Measurements from ENCODE around the gene BRMS1L. TPM values are rescaled to one million over a fixed set of nuclear protein-coding genes. Genes with fewer than 3 reads are reported as not detected.

Gene BRMS1L
- polyA plus RNA-seq, 1 donor from 2014 or later, result 30.8 TPM

DNA sequence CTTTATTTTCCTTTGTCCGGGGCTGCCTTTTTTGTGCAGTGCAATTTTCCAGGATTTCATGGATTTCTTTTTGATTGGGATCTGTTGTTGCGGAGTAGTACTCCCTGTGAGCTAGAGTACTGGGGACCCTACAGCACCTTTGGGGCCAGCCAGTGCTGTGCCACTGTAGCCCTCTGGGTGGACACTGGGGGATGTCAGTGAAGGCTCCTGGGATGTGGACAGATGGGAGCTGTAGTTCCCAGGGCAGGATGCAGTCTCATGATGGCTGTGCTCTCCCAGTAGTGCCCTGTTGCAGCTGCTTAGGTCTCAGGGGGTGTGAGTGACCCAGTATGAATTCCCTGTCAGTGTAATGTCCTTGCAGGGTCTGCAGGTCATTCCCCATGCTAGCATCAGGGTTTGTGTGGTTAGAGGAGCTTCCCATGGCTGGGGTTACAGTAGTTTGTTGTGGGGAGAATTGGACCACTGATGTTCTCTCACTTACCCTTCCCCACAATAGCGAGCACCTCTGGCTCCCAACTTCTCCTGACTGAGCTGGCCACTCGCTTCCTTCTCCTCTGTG, 72.2 kb downstream of the BRMS1L start:
- H3K4me3 ChIP-seq (ENCODE audit: low read length), result no peak overlapping the region
- no peaks in the 10 kb centered on the region for H3K36me3 ChIP-seq (ENCODE audit: insufficient read depth, low read length)
- TF ChIP-seq MXI1 (conservative IDR thresholded peaks at IDR 0.05; ENCODE audit: poor library complexity, severe bottlenecking) (no peak), SMC3 (conservative IDR thresholded peaks at IDR 0.05; ENCODE audit: poor library complexity) (no peak), EP300 (conservative IDR thresholded peaks at IDR 0.05; ENCODE audit: poor library complexity, severe bottlenecking) (no peak)
- TF ChIP-seq, protein P1, sequence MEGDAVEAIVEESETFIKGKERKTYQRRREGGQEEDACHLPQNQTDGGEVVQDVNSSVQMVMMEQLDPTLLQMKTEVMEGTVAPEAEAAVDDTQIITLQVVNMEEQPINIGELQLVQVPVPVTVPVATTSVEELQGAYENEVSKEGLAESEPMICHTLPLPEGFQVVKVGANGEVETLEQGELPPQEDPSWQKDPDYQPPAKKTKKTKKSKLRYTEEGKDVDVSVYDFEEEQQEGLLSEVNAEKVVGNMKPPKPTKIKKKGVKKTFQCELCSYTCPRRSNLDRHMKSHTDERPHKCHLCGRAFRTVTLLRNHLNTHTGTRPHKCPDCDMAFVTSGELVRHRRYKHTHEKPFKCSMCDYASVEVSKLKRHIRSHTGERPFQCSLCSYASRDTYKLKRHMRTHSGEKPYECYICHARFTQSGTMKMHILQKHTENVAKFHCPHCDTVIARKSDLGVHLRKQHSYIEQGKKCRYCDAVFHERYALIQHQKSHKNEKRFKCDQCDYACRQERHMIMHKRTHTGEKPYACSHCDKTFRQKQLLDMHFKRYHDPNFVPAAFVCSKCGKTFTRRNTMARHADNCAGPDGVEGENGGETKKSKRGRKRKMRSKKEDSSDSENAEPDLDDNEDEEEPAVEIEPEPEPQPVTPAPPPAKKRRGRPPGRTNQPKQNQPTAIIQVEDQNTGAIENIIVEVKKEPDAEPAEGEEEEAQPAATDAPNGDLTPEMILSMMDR (IDR thresholded peaks at IDR 0.05; ENCODE audit: poor library complexity, severe bottlenecking), result no peak
- no peaks in the 10 kb centered on the region for H3K27me3 ChIP-seq (ENCODE audit: insufficient read depth, low read depth, low read length)
- no peaks in the 10 kb centered on the region for H3F3A ChIP-seq (ENCODE audit: insufficient read depth, low read length, poor library complexity, severe bottlenecking)
- H3K9me2 ChIP-seq (ENCODE audit: insufficient read depth, low read length), result no peaks in the 10 kb centered on the region
- H3K79me2 ChIP-seq (replicated peaks; ENCODE audit: insufficient read depth, low read length), result no peaks in the 10 kb centered on the region
- H3K9ac ChIP-seq (ENCODE audit: low read length), result no peak overlapping the region
- no peak overlapping the region for H2AFZ ChIP-seq (ENCODE audit: low read depth, low read length)
- H4K20me1 ChIP-seq (ENCODE audit: insufficient read depth), result no peaks in the 10 kb centered on the region
- no peak overlapping the region for H3K27ac ChIP-seq (ENCODE audit: low read length)
- H3K9me3 ChIP-seq (ENCODE audit: low read length), result no peaks in the 10 kb centered on the region
- no peak overlapping the region for H3K4me2 ChIP-seq (ENCODE audit: low read length)

DNA sequence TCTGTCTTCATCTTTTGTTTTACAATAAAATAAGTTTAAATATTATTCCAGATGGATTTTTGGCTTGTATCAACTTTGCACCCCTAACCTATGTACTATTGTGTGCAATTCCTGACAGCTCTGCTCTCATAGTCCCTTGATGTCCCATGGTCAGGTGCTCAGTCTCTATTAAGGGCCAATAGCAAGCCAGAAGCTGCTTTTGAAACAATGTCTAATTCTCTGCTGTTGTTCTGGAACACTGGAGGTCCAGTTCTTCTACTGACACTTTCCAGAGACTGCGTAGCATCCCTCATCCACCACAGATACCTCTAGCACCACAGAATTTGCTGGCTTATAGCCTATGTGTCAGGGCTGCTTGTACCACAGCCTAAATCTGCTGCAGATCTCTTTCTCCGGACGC, 74.6 kb downstream of the BRMS1L start:
- Histone ChIP-seq H2AFZ (ENCODE audit: low read depth, low read length) (no peak overlapping the region), H3K27ac (ENCODE audit: low read length) (no peak overlapping the region), H4K20me1 (ENCODE audit: insufficient read depth) (no peaks in the 10 kb centered on the region), H3K79me2 (replicated peaks; ENCODE audit: insufficient read depth, low read length) (no peaks in the 10 kb centered on the region), H3K9me2 (ENCODE audit: insufficient read depth, low read length) (no peaks in the 10 kb centered on the region), H3K27me3 (ENCODE audit: insufficient read depth, low read depth, low read length) (no peaks in the 10 kb centered on the region), H3K9me3 (ENCODE audit: low read length) (no peaks in the 10 kb centered on the region), H3K36me3 (ENCODE audit: insufficient read depth, low read length) (no peaks in the 10 kb centered on the region), H3K4me2 (ENCODE audit: low read length) (no peak overlapping the region), H3K9ac (ENCODE audit: low read length) (no peak overlapping the region), H3F3A (ENCODE audit: insufficient read depth, low read length, poor library complexity, severe bottlenecking) (no peaks in the 10 kb centered on the region), H3K4me3 (ENCODE audit: low read length) (no peak overlapping the region)
- no peak for TF ChIP-seq EP300 (conservative IDR thresholded peaks at IDR 0.05; ENCODE audit: poor library complexity, severe bottlenecking)
- TF ChIP-seq TAF1 (IDR thresholded peaks at IDR 0.05; ENCODE audit: low read depth), result no peak
- TF ChIP-seq MXI1 (conservative IDR thresholded peaks at IDR 0.05; ENCODE audit: poor library complexity, severe bottlenecking), result no peak
- TF ChIP-seq SMC3 (conservative IDR thresholded peaks at IDR 0.05; ENCODE audit: poor library complexity), result no peak
- TF ChIP-seq, protein P1 (IDR thresholded peaks at IDR 0.05; ENCODE audit: poor library complexity, severe bottlenecking), result no peak
- TF ChIP-seq, protein P2, sequence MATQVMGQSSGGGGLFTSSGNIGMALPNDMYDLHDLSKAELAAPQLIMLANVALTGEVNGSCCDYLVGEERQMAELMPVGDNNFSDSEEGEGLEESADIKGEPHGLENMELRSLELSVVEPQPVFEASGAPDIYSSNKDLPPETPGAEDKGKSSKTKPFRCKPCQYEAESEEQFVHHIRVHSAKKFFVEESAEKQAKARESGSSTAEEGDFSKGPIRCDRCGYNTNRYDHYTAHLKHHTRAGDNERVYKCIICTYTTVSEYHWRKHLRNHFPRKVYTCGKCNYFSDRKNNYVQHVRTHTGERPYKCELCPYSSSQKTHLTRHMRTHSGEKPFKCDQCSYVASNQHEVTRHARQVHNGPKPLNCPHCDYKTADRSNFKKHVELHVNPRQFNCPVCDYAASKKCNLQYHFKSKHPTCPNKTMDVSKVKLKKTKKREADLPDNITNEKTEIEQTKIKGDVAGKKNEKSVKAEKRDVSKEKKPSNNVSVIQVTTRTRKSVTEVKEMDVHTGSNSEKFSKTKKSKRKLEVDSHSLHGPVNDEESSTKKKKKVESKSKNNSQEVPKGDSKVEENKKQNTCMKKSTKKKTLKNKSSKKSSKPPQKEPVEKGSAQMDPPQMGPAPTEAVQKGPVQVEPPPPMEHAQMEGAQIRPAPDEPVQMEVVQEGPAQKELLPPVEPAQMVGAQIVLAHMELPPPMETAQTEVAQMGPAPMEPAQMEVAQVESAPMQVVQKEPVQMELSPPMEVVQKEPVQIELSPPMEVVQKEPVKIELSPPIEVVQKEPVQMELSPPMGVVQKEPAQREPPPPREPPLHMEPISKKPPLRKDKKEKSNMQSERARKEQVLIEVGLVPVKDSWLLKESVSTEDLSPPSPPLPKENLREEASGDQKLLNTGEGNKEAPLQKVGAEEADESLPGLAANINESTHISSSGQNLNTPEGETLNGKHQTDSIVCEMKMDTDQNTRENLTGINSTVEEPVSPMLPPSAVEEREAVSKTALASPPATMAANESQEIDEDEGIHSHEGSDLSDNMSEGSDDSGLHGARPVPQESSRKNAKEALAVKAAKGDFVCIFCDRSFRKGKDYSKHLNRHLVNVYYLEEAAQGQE (IDR thresholded peaks at IDR 0.05; ENCODE audit: borderline replicate concordance), result no peak
- no peak for TF ChIP-seq RAD21 (conservative IDR thresholded peaks at IDR 0.05)
- no peak for TF ChIP-seq POLR2AphosphoS5 (IDR thresholded peaks at IDR 0.05)
- no peak for TF ChIP-seq EZH2 (IDR thresholded peaks at IDR 0.05; ENCODE audit: borderline replicate concordance, insufficient read depth, low read length, poor library complexity, severe bottlenecking)

Data from neural cell (in vitro differentiated cells).